DND-41 (cell line): ENCODE results near the gene STK32C.

ENCODE experiments used
- ATAC-seq: fragments of 200-7000 bp; cut with Tn5 transposase; 3 replicates; pipeline ENCODE4 v1.9.1; 2021; ENCODE audit warnings: low read depth; ENCODE audit not compliant: insufficient read depth
- DNase-seq: peaks from one replicate; pipeline ENCODE4 v3.0.0-alpha.2; 2020
- H2AFZ ChIP-seq: 2 replicates; pipeline ENCODE4 v1.6.0; 2012; ENCODE audit warnings: low read depth, low read length
- H3K27ac ChIP-seq: 2 replicates; pipeline ENCODE4 v1.5.1; 2012; ENCODE audit warnings: low read length, inconsistent platforms
- H3K27me3 ChIP-seq: fragments of 200-600 bp; sonication (generic); 2 replicates; pipeline ENCODE4 v1.6.0; 2012; ENCODE audit warnings: low read length, mild to moderate bottlenecking, inconsistent platforms; ENCODE audit not compliant: insufficient read depth, poor library complexity
- H3K36me3 ChIP-seq: 2 replicates; pipeline ENCODE4 v1.5.1; 2012; ENCODE audit warnings: low read length, inconsistent platforms; ENCODE audit not compliant: insufficient read depth
- H3K4me1 ChIP-seq: 2 replicates; pipeline ENCODE4 v1.5.1; 2012; ENCODE audit warnings: mild to moderate bottlenecking, low read length; ENCODE audit not compliant: insufficient read depth
- H3K4me2 ChIP-seq: 2 replicates; pipeline ENCODE4 v1.6.0; 2012; ENCODE audit warnings: mild to moderate bottlenecking, moderate library complexity, low read length, inconsistent platforms; ENCODE audit not compliant: insufficient read depth
- H3K4me3 ChIP-seq, 2 experiments: fragments of 200-600 bp in 1 of 2; shearing (Covaris generic) in 1 of 2; 2 replicates each; pipeline ENCODE4 v1.5.1; 2012 to 2016; ENCODE audit warnings: inconsistent platforms in 2 of 2, low read length in 2 of 2, mild to moderate bottlenecking in 2 of 2, low read depth in 1 of 2, moderate library complexity in 1 of 2
- H3K79me2 ChIP-seq: 2 replicates; pipeline ENCODE4 v1.6.0; 2012; ENCODE audit warnings: low read length, inconsistent platforms; ENCODE audit not compliant: insufficient read depth
- H3K9ac ChIP-seq: 2 replicates; pipeline ENCODE4 v1.6.0; 2012; ENCODE audit warnings: low read depth, mild to moderate bottlenecking, inconsistent platforms, low read length, moderate library complexity
- H3K9me3 ChIP-seq: 2 replicates; pipeline ENCODE4 v1.5.1; 2012; ENCODE audit warnings: low read length, moderate library complexity, mild to moderate bottlenecking, inconsistent platforms; ENCODE audit not compliant: insufficient read depth, severe bottlenecking
- H4K20me1 ChIP-seq: 2 replicates; pipeline ENCODE4 v1.6.0; 2012; ENCODE audit warnings: low read length; ENCODE audit not compliant: insufficient read depth
- EZH2 ChIP-seq: IDR thresholded peaks from 3 replicates; pipeline ENCODE4 v1.6.1; 2012; ENCODE audit warnings: borderline replicate concordance, low read depth, mild to moderate bottlenecking, moderate library complexity, low read length, inconsistent platforms; ENCODE audit not compliant: severe bottlenecking
- TF ChIP-seq, protein P1 (sequence below): IDR thresholded peaks from 2 replicates; pipeline ENCODE4 v1.5.1; 2012; ENCODE audit warnings: borderline replicate concordance, low read length, moderate library complexity, mild to moderate bottlenecking; ENCODE audit not compliant: poor library complexity, severe bottlenecking; ENCODE audit errors: extremely low read depth

The STK32C gene

DNA sequence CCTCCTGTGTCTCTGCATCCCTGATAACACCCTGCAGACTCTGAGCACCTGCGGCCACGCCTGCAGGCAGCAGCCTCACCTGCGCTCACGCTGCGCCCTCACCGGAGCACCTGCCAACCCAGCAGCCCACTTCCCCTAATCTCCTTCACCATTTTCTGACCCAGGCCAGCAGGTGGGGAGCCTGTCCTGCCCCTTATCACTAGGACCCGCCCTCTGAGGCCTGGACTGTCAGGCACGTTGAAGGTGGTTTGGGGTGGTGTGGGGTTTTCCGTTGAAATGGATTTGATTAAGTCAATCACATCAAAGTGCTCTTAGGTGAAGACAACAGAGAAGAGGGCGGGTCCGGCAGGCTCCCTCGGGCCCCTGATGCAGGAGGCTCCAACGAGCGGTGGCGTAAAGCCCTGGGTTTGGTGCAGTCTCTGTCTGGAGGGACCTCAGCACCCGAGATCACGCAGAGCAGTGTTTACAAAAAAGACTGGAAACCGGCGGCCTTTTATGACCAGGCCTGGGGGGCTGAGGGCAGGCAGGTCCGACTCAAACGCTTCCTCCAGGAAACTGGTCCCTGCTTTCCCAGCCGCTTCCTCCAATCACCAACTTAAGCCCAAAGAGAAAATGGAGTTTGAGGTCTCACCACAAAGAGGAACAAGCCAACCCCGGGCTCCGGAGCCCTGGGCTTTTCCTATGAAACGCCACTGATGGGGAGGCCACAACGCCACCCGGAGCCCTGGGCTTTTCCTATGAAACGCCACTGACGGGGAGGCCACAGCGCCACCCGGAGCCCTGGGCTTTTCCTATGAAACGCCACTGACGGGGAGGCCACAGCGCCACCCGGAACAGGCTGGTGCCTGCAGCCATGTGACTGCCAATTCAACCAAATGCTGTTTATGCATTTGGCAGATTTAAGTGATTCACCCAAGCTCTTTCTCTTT, 75.5 kb downstream of the STK32C start:
- Histone ChIP-seq H3K79me2 (no peaks in the 10 kb centered on the region), H4K20me1 (no peaks in the 10 kb centered on the region; the same call in 1 of the 2 replicates), H3K4me1 (no peaks in the 10 kb centered on the region), H3K27ac (no peak overlapping the region), H3K9me3 (no peaks in the 10 kb centered on the region), H3K4me2 (no peak overlapping the region), H3K9ac (no peak overlapping the region), H2AFZ (no peak overlapping the region), H3K36me3 (no peaks in the 10 kb centered on the region), H3K27me3 (no peaks in the 10 kb centered on the region), H3K4me3 (no peak overlapping the region)
- TF ChIP-seq, protein P1, sequence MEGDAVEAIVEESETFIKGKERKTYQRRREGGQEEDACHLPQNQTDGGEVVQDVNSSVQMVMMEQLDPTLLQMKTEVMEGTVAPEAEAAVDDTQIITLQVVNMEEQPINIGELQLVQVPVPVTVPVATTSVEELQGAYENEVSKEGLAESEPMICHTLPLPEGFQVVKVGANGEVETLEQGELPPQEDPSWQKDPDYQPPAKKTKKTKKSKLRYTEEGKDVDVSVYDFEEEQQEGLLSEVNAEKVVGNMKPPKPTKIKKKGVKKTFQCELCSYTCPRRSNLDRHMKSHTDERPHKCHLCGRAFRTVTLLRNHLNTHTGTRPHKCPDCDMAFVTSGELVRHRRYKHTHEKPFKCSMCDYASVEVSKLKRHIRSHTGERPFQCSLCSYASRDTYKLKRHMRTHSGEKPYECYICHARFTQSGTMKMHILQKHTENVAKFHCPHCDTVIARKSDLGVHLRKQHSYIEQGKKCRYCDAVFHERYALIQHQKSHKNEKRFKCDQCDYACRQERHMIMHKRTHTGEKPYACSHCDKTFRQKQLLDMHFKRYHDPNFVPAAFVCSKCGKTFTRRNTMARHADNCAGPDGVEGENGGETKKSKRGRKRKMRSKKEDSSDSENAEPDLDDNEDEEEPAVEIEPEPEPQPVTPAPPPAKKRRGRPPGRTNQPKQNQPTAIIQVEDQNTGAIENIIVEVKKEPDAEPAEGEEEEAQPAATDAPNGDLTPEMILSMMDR = no peak
- no peak for TF ChIP-seq EZH2
- ATAC-seq = no peak
- DNase-seq = no peak

DNA sequence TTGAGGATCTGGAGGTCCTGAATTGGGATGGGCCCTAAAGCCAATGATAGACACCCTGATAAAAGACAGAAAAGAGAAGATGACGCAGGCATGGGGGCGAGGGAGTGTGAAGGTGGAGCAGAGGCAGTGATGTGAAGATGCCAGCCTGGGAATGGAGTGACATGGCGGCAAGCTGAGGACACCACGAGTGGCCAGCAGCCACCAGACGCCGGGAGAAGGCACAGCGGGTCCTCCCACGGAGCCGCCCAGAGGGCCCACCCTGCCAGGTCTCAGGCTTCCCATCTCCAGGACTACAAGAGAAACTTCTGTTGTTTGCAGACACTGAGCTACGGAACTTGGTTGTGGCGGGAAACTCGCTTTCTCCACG, 76.1 kb downstream of the STK32C start:
- H3K4me1 ChIP-seq = no peaks in the 10 kb centered on the region
- H3K36me3 ChIP-seq = no peaks in the 10 kb centered on the region
- DNase-seq (no peak), ATAC-seq (no peak)
- no peaks in the 10 kb centered on the region for H3K27me3 ChIP-seq
- no peaks in the 10 kb centered on the region; the same call in 1 of the 2 replicates for H4K20me1 ChIP-seq
- no peak for TF ChIP-seq EZH2
- TF ChIP-seq, protein P1 = no peak
- H3K27ac ChIP-seq = no peak overlapping the region
- H3K9me3 ChIP-seq = no peaks in the 10 kb centered on the region
- H3K9ac ChIP-seq = no peak overlapping the region
- H3K4me2 ChIP-seq = no peak overlapping the region
- H3K4me3 ChIP-seq = no peak overlapping the region
- no peaks in the 10 kb centered on the region for H3K79me2 ChIP-seq
- H2AFZ ChIP-seq = no peak overlapping the region

GRCh38 chr10:132230557-132231210, 77.1 kb downstream of the STK32C start:
- no peak overlapping the region for H3K4me3 ChIP-seq

More at GRCh38 chr10:132230557-132231210, 77.1 kb downstream of the STK32C start:
- no peak overlapping the region for H3K9ac ChIP-seq
- DNase-seq (no peak), ATAC-seq (no peak)
- H3K27me3 ChIP-seq = no peaks in the 10 kb centered on the region
- no peaks in the 10 kb centered on the region; the same call in 1 of the 2 replicates for H4K20me1 ChIP-seq
- H3K79me2 ChIP-seq = no peaks in the 10 kb centered on the region
- no peak overlapping the region for H3K4me2 ChIP-seq
- H3K9me3 ChIP-seq = no peaks in the 10 kb centered on the region
- H2AFZ ChIP-seq = no peak overlapping the region
- TF ChIP-seq EZH2 = no peak
- TF ChIP-seq, protein P1 = no peak
- no peaks in the 10 kb centered on the region for H3K4me1 ChIP-seq
- no peaks in the 10 kb centered on the region for H3K36me3 ChIP-seq
- H3K27ac ChIP-seq = no peak overlapping the region
